Right renal cortex interstitium (tissue), 3 donors: ENCODE measurements around the gene MMP17. TPM values are rescaled to one million over a fixed set of nuclear protein-coding genes. Genes with fewer than 3 reads are reported as not detected.
"Not testable (repeated sequence)": the region's sequence is repeated elsewhere in the genome, so short reads cannot be mapped to it uniquely, and the experiment has no call there.

Source experiments
- DNase-seq, 3 donors: peaks; one replicate each; pipeline ENCODE4 v3.0.0-alpha.2; 2013; ENCODE audit warnings: low read depth in 3 of 3, low spot score in 2 of 3
- polyA plus RNA-seq, 3 donors: library from polyadenylated mRNA; unstranded; fragments of 120-200 nt; gene quantifications; one replicate each; pipeline ENCODE4 v1.2.1, GENCODE V29; 2013; ENCODE audit not compliant: insufficient read length in 3 of 3

MMP17 gene
- polyA plus RNA-seq, 3 donors: 0.53 to 0.75 (median 0.72) TPM

- no peak for DNase-seq
These were observed 28.2 kb upstream of the MMP17 start for GRCh38 chr12:131799828-131800593.

- no peak for DNase-seq
These were observed 27.5 kb upstream of the MMP17 start for GRCh38 chr12:131800594-131801135.

- no peak for DNase-seq
These were observed 26.8 kb upstream of the MMP17 start for GRCh38 chr12:131801254-131801866.

GRCh38 chr12:131803961-131804521 lies 24.2 kb upstream of the MMP17 start:
- DNase-seq: no peak

GRCh38 chr12:131805421-131805820 lies 22.8 kb upstream of the MMP17 start:
- no peak for DNase-seq

- no peak for DNase-seq
These were observed 21.5 kb upstream of the MMP17 start for GRCh38 chr12:131806674-131807073.

- no peak for DNase-seq
These were observed 19.3 kb upstream of the MMP17 start for GRCh38 chr12:131808744-131809371.

GRCh38 chr12:131809476-131810254 lies 18.5 kb upstream of the MMP17 start:
- not testable (repeated sequence) for DNase-seq

- no peak for DNase-seq
These were observed 17.5 kb upstream of the MMP17 start for GRCh38 chr12:131810726-131811125.

- no peak for DNase-seq
These were observed 13.1 kb upstream of the MMP17 start for GRCh38 chr12:131815131-131815530.

GRCh38 chr12:131816495-131816894 lies 11.7 kb upstream of the MMP17 start:
- no peak for DNase-seq

GRCh38 chr12:131817241-131817640 lies 11.0 kb upstream of the MMP17 start:
- DNase-seq: no peak

- DNase-seq: no peak
These were observed 9.2 kb upstream of the MMP17 start for GRCh38 chr12:131818821-131819585.

GRCh38 chr12:131824450-131824849 lies 3.7 kb upstream of the MMP17 start:
- DNase-seq: no peak

GRCh38 chr12:131825146-131825892 lies 2.9 kb upstream of the MMP17 start:
- no peak for DNase-seq

- no peak for DNase-seq
These were observed 1.9 kb upstream of the MMP17 start for GRCh38 chr12:131826097-131826928.

- no peak for DNase-seq
These were observed 620 bp downstream of the MMP17 start for GRCh38 chr12:131828671-131829355.

- no peak for DNase-seq
These were observed 1.2 kb downstream of the MMP17 start for GRCh38 chr12:131829356-131829747.
